Measurements from ENCODE around the gene NSG1. TPM values are rescaled to one million over a fixed set of nuclear protein-coding genes. Genes with fewer than 3 reads are reported as not detected.
"Not testable (repeated sequence)": the region's sequence is repeated elsewhere in the genome, so short reads cannot be mapped to it uniquely, and the experiment has no call there.

The NSG1 gene, protein sequence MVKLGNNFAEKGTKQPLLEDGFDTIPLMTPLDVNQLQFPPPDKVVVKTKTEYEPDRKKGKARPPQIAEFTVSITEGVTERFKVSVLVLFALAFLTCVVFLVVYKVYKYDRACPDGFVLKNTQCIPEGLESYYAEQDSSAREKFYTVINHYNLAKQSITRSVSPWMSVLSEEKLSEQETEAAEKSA
- 81.7 and 85.9 TPM in 2 replicates for total RNA-seq (2014; rRNA removed; shearing (Covaris generic))
- 97.5 and 101 TPM in 2 replicates for polyA plus RNA-seq (2015; cell fraction: cytosol; rRNA removed)
- polyA plus RNA-seq (2015; cell fraction: nucleus; rRNA removed): 34.9 and 39.7 TPM in 2 replicates

DNA sequence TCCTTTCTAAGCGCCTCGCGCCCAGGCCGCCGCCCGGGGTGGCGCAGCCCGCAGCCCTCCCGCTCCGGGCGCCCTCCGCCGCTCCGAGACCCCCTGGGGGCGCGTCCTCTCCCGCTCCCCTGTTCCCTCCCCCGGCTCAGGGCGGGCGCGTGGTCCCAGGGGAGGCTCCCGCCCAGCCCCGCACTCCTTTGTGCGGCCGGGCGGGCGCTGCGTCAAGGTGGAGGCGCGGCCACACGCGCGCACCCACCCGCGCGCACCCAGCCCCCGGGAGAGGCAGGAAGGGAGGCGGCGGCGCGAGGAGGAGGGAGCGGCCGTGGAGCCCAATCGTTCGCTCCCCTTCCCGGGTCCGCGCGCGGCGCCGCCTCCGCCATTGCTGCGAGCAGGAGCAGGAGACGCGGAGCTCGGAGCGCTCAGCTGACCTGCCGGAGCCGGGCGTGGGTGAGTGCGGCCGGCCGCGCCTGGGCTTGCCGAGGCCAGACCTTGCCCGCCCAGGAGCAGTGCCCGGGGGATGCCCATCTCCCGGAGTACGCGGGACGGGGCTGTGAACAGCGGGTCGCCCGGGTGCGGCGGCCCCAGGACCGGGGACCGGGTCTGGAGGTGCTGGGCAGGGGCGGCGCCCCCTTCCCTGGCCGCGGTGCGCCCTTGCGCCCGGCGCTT is at the start of gene NSG1:
Gene NSG1 (plus strand): TSS at position 367 of the 657 bp plus-strand sequence. CDS start 528 bp downstream, outside the sequence.
- in situ Hi-C loops (cut with HindIII; ENCODE audit: low pct_unique_long_range_greater_than_20kb, low sequenced_read_pairs): no loop called here
- DNase-seq (ENCODE audit: low read depth, low spot score): peak; percentile 35

DNA sequence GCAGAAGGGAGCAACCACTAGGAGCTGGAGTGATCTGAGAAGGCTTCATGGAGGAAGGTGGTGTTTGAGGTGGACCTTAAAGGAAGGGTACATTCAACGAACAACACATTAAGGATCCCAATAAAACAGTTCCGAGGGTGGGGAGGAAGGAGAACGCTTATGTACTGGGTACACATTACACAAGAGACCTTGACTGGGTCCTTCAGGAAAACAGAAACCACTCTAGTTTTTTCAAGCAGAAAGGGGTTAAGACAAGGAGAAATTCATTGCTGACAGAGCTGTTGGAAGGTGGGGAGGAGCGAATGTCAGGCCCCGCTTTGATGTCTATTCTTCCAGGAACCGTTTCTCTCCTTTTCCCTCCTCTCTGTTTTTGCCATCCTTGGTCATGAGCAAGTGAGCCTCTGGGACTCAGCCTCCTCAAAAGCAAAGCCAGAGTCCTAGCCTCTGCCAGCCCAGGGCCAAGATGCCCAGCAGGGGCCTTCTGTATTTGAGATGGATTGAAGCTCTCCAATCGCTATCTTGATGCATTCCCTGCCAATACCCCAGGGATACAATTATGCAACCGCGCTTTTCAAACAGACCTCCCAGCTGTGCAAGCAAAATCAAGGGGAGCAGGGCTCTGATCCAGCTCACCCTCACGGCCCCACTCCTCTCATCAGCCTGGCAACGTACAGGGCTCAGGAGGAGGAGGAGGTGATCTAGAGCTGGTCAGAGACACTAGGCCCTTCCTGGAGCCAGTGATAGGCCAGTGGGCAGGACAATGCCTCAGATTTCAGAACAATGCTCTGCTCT is 48.5 kb upstream of the NSG1 start:
- no peak for DNase-seq (ENCODE audit: low read depth, low spot score)
- in situ Hi-C loops (cut with HindIII; ENCODE audit: low pct_unique_long_range_greater_than_20kb, low sequenced_read_pairs): no loop called here

DNA sequence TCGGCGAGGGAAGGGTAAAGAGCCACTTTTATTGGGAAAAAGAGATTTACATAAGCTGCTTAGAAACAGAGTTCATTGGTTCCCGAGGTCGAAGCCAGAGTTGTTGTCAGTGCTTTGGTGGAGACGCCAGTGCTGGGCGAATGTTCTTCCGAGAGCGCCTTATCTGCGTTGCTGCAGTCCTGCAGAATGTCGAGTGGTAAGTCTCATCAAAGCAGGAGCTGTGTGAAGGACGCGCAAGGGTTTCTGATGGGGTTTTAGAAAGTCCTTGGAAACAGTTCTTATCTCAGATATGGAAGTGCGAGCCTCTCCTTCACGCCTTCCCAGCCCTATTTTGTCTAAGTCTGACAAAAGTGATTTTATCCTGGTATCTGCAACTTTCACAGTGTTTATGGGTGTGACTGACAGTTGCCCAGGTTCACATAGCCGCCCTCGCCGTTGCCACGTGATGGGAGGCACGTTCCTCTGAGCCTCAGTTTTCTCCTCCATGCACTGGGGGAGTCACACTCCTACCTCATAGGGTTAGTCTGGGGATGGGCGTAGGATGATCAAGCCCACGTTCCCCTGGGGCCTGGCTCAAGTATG is 47.3 kb upstream of the NSG1 start:
- in situ Hi-C loops (cut with HindIII; ENCODE audit: low pct_unique_long_range_greater_than_20kb, low sequenced_read_pairs): no loop called here
- DNase-seq (ENCODE audit: low read depth, low spot score): no peak

DNA sequence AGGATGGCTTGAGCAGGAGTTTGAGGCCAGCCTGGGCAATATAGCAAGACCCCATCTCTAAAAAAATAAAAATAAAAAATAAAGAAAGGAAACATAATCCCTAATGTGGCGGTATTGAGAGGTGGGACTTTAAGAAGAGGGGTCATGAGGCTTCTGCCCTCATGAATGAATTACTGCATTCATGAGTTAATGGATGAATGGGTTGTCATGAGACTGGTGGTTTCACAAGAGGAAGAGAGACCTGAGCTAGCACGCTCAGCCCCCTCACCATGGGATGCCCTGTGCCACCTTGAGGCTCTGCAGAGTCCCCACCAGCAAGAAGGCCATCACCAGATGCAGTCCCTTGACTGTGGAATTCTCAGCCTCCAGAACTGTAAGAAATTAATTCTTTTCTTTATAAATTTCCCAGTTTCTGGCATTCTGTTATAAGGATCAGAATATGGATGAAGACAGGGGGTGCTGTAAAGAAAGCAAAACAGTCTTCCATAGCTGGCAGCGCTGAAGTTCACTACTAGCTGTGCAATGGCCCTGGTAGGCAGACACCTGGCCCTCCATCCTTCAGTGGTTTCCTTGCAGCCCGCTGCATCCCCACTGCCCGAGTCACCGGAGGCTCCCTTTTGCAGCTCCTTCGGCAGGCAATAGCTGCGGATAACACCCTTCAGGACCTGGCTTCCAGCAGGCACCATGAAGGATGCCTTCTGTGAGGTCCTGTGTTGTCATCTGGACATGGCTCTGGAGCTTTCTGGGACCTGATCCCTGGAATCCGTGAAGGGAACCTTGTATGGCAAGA is 44.8 kb upstream of the NSG1 start:
- in situ Hi-C loops (cut with HindIII; ENCODE audit: low pct_unique_long_range_greater_than_20kb, low sequenced_read_pairs): no loop called here
- peak; percentile 68 for DNase-seq (ENCODE audit: low read depth, low spot score)

DNA sequence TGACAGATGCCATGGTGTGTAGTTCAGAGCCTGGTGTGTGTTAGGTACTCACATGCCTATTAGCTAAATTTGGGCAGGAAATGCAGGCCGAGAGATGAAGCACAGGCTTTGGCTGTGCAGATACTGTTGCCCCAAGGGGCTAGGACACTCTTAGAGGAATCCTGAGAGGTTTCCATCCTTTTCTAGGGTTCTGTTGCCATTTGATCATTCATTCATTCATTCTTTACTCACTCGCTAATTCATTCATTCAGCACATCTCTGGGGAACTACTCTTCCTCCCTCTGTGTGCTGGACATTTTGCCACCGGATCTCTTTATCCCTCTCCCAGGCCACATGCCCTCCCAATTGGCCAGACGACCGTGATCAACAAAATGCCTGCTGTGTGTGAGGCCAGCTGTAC is 43.9 kb upstream of the NSG1 start:
- in situ Hi-C loops (cut with HindIII; ENCODE audit: low pct_unique_long_range_greater_than_20kb, low sequenced_read_pairs): no loop called here
- no peak for DNase-seq (ENCODE audit: low read depth, low spot score)

DNA sequence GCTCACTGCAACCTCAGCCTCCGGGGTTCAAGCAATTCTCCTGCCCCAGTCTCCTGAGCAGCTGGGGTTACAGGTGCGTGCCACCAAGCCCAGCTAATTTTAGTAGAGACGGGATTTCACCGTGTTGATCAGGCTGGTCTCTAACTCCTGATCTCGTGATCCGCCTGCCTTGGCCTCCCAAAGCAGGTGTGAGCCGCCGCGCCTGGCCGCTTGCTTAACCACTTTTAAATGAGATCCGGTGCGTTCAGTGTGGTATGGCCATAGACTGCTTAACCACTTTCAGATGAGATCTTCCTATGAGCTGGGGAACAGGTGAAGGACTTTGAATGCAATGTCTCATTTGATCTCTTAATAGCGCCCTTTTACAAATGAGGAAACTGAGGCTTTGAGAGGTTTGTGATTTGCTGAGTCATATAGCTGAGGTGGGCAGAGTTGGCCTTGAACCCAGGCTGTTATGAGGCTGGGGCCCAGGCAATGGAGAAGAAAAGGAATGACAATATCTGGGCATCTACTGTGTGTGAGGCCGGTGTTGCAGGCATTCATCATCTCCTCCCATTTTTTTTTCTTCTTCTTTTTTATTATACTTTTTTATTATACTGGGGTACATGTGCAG is 41.9 kb upstream of the NSG1 start:
- DNase-seq (ENCODE audit: low read depth, low spot score): no peak
- in situ Hi-C loops (cut with HindIII; ENCODE audit: low pct_unique_long_range_greater_than_20kb, low sequenced_read_pairs): no loop called here

DNA sequence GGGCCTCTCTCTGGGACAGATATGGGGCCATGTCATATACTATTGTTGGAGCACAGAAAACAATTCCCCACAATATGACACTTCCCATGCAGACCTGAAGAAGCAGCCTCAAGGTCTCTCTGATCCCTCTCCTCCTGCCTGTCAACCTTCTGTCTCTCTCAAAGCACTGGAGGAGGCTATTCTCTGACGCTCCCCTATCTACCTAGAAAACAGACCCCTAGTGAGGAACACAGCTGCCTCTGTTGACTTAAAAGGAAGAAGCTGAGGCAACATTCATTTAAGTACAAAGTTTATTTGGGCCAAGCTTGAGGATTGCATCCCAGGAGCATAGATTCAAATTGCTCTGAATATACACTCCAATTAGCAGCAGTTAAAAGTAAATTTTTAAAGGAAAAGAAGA is 39.3 kb upstream of the NSG1 start:
- in situ Hi-C loops (cut with HindIII; ENCODE audit: low pct_unique_long_range_greater_than_20kb, low sequenced_read_pairs): no loop called here
- no peak for DNase-seq (ENCODE audit: low read depth, low spot score)

DNA sequence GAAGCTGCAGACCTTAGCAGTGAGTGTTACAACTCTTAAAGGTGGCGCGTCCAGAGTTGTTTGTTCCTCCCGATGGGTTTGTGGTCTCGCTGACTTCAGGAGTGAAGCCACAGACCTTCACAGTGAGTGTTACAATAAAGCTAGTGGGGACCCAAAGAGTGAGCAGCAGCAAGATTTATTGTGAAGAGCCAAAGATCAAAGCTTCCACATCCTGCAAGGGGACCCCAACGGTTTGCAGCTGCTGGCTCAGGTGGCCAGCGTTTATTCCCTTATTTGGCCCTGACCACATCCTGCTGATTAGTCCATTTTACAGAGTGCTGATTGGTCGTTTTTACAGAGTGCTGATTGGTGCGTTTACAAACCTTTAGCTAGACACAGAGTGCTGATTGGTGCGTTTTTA is 38.3 kb upstream of the NSG1 start:
- DNase-seq (ENCODE audit: low read depth, low spot score); in situ Hi-C loops (cut with HindIII; ENCODE audit: low pct_unique_long_range_greater_than_20kb, low sequenced_read_pairs): not testable (repeated sequence)

DNA sequence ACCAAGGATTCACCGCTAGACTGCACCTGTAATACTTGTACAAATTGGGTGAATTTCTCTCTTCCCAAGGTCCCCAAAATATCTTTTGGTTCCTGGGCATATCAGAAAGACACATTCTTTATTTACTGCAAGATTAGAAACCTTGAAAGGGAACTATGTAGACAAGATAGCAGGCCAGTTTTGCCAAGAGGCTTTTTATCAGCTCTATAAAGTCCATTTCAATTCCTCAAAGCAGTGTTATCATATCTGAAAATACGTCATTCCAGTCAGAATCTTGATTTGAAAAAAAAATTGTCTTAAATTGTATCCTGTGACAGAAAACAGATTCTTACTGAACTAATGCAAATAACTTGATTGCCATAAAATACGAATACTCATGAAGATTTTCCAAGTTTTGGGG is 37.0 kb upstream of the NSG1 start:
- DNase-seq (ENCODE audit: low read depth, low spot score): no peak
- in situ Hi-C loops (cut with HindIII; ENCODE audit: low pct_unique_long_range_greater_than_20kb, low sequenced_read_pairs): no loop called here

DNA sequence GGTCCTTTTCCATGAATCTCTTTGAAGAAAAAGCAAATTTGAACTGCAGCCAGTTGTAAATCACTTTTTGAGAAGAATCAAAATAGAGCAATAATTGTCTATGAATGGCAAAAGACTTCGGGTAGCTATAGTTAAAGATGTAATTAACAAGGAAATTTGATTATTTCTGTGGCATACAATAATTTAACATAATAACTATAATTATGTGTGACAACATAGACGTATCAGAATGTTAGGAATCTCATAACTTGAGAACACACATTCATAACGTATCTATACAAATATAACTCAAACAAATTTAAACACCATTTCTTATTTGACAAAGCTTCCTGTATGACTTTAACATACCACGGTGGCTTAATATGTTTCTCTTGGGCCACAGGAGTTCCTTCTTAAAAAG is 36.0 kb upstream of the NSG1 start:
- no peak for DNase-seq (ENCODE audit: low read depth, low spot score)
- in situ Hi-C loops (cut with HindIII; ENCODE audit: low pct_unique_long_range_greater_than_20kb, low sequenced_read_pairs): no loop called here

DNA sequence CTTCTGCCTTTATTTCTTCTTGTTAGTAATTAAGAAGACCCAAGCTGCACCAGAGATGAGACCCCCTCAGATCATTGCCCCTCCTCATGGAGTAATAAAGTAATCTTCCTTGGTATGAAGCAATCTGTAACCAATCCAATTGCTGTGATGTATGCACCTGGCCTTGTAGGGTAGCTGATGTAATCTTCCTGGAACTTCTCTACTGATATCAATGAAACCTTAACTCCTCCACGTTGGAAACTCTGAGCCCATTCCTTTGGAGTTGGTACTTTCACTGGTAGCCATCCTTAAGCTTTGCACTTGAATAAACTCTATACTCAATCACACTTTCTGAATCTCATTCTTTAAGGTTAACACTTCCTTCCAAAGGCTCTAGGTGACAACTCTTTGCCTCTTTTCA is 31.6 kb upstream of the NSG1 start:
- in situ Hi-C loops (cut with HindIII; ENCODE audit: low pct_unique_long_range_greater_than_20kb, low sequenced_read_pairs): no loop called here
- no peak for DNase-seq (ENCODE audit: low read depth, low spot score)

DNA sequence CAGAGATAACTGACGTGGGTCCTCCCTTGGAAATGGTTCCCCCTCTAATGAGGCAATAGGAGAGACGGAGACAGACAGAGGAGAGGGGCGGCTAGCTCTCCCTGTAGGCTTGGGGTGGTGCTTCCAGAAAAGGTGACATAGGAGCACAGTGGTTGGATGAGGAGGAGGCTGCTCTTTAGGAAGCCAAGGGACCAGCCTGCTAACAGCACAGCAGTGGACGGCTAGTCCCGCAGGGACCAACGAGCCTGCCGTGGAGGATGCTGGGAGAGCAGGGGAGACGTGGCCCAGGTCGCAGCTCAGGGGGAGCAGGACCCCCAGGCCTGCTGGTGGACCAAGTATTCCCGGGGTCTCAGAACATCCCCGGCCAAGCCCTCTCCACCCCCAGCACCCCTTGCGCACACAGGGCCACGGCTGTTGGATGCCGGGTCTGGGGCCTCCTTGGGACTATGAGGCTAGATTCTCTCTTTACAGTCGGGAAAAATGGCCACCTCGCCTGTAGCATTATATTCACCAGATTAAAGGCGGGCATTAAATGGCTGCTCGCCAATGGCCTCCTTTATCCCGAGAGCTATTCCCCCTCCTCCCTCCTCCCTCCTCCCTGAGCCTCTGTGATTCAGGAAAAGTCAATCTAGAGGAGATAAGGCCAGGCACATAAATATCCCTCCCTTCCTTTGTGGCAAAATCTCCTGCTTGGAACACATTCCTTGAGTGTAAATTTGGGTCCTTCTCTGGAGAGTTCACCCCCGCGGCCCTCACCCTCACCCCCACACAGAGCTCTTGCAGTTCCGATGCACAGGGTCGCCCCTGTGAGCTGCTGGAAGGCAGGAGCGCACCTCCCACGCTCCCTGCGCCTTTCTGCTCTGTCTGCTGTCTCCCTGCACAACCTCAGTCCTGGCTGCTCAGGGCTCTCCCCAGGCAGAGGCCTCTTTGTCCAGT is 30.5 kb upstream of the NSG1 start:
- DNase-seq (ENCODE audit: low read depth, low spot score): no peak
- in situ Hi-C loops (cut with HindIII; ENCODE audit: low pct_unique_long_range_greater_than_20kb, low sequenced_read_pairs): no loop called here

DNA sequence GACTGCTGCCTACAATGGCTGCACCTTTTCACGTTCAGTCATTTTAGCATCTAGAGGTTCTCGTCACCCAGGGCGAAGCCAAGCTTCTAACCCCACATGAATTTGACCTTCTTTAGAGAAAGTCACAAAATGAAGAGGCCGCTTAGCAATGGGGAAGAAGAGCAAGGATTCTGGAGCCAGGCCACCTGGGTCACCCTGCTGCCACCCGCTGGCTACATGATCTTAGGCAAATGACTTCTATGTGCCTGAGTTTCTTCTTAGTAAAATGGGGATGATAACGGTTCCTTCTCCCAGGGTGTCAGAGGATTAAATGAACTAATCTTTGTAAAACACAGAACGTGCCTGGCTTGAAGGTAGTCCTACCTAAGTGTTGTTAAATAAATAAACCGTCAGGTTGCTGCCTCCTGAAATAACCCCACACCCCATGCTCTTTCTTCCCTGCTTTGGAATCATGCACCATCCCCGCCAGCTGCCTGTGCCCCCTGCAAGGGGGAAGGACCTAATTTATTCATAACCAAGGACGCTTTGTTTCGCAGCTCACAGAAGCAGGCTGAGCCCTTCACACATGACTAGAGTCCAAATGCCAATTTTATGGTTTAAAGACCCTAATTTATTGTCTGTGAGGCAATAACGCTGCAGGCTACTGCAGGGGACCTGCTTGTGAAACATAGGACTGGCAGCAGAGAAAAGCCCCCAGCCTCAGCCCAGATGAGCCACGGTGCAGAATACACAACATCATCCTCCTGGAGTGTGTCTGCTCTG is 28.6 kb upstream of the NSG1 start:
- in situ Hi-C loops (cut with HindIII; ENCODE audit: low pct_unique_long_range_greater_than_20kb, low sequenced_read_pairs): no loop called here

DNA sequence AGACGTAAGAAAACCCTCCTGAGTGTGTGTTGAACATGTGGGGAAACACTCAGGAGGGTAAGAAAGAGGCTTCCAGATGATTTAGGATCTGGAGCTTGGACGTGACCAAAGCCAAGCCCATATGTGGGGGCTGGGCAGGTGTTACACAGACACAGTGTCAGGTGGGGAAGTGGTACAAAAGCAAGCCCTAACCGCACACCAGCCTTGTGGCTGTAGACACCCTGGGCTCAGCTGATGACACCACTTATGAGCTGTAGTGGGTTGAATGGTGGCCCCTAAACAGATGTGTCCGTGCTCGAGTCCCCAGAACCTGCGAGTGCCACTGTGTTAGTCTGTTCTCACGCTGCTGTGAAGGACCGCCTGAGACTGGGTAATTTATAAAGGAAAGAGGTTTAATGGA is 25.0 kb upstream of the NSG1 start:
- no peak for DNase-seq (ENCODE audit: low read depth, low spot score)
- in situ Hi-C loops (cut with HindIII; ENCODE audit: low pct_unique_long_range_greater_than_20kb, low sequenced_read_pairs): no loop called here

More for the DNA sequence above, 28.6 kb upstream of the NSG1 start:
- DNase-seq (ENCODE audit: low read depth, low spot score): no peak

DNA sequence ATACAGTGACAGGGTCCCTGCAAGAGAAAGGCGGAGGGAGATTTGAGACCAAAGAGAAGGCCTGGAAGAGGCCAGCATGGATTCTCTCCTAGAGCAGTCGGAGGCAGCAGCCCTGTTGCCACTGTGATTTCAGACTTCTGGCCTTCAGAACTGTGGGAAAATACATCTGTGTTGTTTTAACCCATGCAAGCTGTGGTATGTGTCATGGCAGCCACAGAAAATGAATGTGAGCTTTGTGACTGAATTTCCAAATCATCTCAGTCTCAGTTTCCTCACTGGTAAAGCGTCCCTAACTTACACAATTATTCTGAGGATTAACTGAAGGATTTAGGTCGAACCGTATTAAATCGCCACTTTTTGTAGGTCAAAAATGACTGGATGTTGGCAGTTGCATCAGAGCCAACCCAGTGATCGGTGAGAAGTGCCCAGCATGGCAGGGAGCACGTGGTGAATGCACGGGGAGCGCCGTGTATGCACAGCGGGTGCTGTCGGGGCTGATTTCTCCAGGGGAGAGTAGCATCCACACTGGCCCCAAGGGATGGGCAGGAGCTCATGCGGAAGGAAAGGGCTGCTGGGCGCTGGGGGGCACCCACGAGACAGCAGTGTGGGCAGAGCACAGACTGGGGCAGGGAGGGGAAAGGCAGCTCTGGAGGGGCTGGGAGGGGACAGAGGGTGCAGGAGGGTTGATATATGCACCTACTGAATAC is 23.8 kb upstream of the NSG1 start:
- in situ Hi-C loops (cut with HindIII; ENCODE audit: low pct_unique_long_range_greater_than_20kb, low sequenced_read_pairs): no loop called here
- DNase-seq (ENCODE audit: low read depth, low spot score): peak; percentile 41

Data from SK-MEL-5 (cell line).